Left forelimb (tissue), 1 donor: ENCODE measurements around the gene ATXN3L.

Experiments
- DNase-seq: peaks from one replicate; pipeline ENCODE4 v3.0.0-alpha.2; 2018; ENCODE audit warnings: low spot score

The ATXN3L gene

GRCh38 chrX:13319953-13320352 is at the start of gene ATXN3L:
Gene ATXN3L, minus strand, starts transcription at chrX:13320053. Its CDS starts 119 bp downstream, at chrX:13319934.
- DNase-seq = no peak

GRCh38 chrX:13369256-13370030 is 49.6 kb upstream of the ATXN3L start:
- DNase-seq = no peak

- no peak for DNase-seq
These were observed 48.1 kb upstream of the ATXN3L start for GRCh38 chrX:13367950-13368349.

DNA sequence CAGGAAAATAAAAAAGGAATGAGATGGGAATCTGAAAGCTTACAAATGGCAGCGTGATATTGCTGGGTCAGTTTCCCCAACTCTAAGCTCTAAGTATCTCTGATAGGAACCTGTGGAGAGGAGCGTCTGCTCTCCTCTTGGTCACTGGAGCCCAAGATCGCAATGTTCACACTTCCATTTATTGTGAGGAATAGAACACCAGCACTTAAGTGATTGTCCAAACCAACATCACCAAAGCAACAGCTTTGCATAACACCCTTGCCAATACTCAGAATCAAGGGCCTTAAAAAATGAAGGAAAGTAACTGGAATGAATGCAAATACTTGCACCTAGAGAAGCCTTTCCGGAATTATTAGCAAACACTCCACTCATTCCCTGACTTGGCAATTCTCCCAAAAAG is 46.8 kb upstream of the ATXN3L start:
- no peak for DNase-seq

DNA sequence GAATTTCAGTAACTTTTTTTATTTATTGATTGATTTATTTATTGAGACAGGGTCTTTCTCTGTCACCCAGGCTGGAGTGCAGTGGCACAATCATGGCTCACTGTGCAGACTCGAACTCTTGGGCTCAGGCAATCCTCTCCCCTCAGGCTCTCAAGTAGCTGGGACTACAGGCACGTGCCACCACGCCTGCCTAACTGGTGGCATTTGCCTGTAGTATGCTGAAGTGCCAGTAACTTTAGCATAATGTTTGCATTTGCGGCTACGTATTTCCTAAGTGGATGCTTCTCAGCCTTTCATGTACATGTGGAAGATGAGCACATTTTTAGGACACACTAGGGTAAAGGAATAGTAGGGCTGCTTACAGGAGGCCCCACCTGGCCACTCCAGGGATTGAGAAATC is 45.3 kb upstream of the ATXN3L start:
- no peak for DNase-seq

DNA sequence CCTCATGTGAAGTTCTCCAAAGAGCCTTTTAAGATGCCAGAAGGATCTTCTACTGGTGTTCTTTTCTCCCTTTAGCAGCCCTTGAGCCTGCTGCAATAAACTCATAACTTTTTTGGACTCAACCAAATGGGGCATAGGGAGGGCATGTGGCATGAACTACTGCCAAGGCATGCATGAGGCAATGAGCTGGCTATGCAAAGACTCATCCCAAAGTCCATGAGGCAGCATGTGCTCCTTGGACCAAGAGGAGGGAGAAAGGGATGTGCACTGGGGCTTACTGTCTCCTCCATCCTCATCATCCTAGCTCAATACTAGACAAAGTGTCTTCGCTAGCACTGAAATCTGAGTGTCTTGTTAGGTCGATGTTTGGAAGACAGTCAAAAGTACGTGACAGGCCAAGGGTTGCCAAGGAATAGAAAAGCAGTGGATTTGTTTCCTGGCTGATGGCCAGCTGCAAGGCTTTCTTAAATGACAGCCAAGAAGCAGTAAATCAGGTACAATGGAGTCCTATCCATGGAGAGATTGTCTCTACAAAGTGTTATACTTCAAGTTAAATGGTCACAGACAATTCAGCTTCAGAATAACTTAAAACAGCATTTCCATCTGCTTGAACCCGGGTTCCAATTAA is 44.5 kb upstream of the ATXN3L start:
- no peak for DNase-seq

DNA sequence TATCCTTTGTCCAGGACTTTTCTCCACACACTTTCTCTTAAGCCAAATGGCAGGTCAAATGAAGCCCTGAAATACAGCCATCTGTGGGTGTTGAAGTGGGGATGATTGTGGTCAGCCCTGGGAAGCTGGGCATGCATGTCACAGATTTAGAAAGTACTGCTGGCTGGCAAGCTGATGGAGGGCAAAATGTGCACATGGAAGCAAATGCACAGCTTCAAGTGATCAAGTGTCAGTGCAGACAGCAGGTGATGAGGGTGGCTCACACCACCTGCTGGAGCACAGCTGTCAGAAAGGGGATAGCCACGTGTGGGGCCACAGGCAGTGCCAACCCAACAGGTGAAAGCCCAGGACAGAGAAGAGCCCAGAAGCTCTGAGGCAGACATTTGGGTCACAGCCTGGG is 40.3 kb upstream of the ATXN3L start:
- no peak for DNase-seq

- no peak for DNase-seq
These were observed 38.1 kb upstream of the ATXN3L start for GRCh38 chrX:13357925-13358324.

DNA sequence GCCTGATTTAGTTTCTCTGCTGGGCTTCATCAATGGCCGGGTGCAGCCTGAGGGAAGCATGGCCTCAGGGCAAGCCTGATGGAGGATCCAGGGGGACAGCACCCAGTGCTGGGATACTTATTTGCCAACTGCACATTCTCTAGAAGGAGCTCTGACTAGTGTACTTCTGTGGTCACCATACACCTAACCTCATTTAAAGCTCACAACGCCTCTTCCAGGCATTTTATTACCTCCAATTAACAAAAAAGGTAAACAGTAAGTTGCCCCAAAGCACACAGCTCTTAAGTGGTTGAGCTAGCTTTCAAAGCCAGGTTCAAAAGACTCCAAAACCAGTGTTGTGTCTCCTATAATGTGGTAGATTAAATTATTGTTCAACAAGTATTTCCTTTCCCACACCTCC is 26.8 kb upstream of the ATXN3L start:
- no peak for DNase-seq

DNA sequence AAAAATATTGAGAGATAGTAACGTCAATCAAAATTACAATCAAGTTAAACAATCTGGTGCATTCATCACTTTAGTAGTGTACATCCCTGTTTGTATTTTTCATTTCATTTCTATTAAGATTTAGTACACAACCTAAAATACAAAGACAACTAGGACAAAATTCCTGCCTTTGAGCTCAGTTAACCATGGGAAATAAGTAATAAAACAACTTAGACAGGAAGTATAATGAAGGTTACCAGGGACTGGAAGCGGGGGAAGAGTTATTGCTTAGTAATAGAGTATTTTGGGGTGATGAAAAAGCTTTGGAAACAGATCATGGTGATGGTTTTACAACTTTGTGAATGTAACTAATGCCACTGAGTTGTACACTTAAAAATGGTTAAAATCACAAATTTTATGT is 25.6 kb upstream of the ATXN3L start:
- DNase-seq = no peak

- DNase-seq = no peak
These were observed 25.2 kb upstream of the ATXN3L start for GRCh38 chrX:13345037-13345436.

GRCh38 chrX:13341491-13342101 is 21.7 kb upstream of the ATXN3L start:
- no peak for DNase-seq

DNA sequence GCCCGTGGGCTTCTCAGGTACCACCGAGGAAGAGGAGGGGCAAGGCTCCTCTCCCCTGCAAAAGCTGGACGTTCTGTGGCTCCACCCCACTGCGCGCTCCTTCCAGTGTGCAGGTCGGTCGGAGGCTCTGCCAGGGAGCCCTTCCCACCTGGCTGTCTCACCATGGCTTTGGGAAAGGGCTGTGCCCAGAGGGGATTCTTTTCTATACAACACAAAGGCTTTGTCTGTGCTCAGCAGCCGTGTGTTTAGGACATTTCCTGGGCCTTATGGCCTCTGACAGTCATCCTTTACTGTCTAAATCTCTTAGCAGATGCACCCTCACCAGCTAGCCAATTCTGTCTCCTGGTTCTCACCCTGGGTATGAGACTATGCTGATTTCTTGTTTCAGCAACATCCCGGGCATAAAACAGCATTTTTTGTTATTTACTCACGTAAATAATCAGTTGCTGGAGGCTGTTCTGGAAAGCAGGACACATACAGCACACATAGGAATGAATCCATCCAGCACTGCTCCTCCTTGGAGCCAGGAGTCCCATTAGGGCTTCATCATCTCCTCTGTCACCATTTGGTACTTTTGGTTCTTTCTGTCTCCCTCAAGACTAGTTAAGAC is 20.4 kb upstream of the ATXN3L start:
- DNase-seq = no peak

- no peak for DNase-seq
These were observed 19.8 kb upstream of the ATXN3L start for GRCh38 chrX:13339607-13340006.

- DNase-seq = no peak
These were observed 19.2 kb upstream of the ATXN3L start for GRCh38 chrX:13338996-13339515.

DNA sequence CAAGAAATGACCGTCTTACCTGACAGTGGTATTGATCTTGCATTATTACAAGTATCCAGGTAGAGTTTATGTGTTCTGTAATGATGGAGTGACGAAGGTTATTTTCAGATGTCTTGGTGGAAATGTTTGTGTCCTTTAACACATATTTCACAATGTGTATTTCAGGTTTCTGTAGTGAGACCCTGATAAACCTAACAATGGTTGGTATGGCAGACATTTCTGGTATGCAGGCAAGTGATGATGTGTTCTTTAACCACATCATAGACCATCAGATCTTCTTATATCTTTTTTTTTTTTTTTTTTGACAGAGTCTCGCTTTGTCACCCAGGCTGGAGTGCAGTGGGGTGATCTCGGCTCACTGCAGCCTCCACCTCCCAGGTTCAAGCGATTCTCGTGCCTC is 14.6 kb upstream of the ATXN3L start:
- no peak for DNase-seq

- no peak for DNase-seq
These were observed 10.6 kb upstream of the ATXN3L start for GRCh38 chrX:13330446-13330845.

GRCh38 chrX:13327666-13328065 is 7.8 kb upstream of the ATXN3L start:
- no peak for DNase-seq

DNA sequence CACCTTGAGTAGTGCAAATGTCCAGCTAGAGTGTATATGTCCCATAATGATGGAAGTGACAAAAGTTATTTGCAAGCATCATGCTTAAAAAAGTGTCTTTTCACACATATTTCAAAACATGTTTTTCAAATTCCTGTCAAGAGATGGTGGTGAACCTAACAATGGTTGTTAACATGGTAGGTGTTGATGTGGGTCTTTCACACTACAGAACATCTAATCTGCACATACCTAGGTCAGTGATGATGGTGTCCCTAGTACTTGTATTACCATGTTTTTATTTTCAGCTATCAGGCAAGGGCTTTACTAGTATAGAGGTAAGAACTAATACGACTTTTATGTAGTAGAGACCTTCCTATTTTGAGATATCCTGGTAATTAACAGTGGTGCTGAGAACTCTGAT is 3.4 kb upstream of the ATXN3L start:
- no peak for DNase-seq

DNA sequence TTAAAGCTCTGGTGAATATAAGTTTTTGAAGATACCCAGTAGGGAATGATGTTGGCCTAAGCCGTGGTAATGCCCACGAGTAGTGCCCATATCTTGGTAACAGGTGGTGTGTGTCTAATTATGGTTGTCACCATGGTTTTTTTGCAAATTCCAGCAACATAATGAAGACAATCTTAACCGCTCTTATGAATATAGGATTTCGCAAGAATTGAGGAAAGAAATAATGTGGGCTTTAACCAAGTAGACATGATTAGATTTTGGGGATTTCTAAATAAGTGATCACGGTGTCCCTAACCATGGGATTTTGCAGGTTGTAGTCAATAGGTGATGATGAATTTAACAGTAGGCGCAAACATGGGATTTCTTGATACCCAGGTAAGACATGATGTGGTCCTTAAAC is 2.5 kb downstream of the ATXN3L start:
- no peak for DNase-seq

DNA sequence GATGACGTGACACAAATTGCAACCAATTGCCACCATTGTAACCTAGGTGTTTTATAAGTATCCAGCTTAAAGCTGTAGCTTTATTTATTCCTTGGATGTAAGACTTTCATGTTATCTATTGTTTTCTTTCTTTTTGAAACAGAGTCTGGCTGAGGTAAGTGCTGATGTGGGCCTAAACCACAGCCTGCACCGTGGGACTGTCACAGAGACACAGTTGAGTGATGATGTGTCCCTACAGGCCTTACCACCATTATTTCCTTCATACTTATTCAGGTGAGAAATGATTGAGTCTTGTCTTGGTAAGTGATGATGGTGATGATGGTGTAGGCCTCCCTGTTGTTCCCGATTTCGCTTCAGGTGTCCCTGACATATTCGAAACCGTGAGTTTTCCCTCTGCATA is 8.3 kb downstream of the ATXN3L start:
- no peak for DNase-seq

DNA sequence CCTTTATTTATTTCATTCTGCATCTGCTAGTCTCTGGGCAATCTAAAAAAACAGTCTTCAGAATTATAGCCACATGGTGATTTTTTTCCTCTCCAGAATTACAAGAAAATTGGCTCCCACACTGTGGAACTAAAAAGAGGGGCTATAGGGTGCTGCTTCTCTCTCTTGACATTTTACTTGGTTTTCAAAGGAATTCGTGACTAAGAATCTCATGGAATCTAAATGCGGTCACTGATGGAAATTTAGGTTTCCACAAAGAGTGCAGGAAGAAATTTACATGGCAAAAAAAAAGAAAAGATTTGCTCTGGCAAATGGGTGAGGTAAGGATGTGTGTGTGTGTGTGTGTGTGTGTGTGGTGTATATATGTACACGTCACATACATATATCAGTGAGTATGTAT is 10.2 kb downstream of the ATXN3L start:
- no peak for DNase-seq

- no peak for DNase-seq
These were observed 12.8 kb downstream of the ATXN3L start for GRCh38 chrX:13307041-13307440.
